MM.1S (cell line): Measurements from ENCODE around the gene NINL.

Experiments used
- EZH2 ChIP-seq: fragments of 300-600 bp; sonication (generic); optimal IDR thresholded peaks from 2 replicates; pipeline ENCODE3; 2017; ENCODE audit warnings: low read depth, mild to moderate bottlenecking, antibody characterized with exemption, low read length, mixed read lengths
- EZH2phosphoT487 ChIP-seq: fragments of 300-600 bp; sonication (generic); IDR thresholded peaks from 2 replicates; pipeline ENCODE4 v1.6.1; 2018; ENCODE audit warnings: antibody characterized with exemption, low read length
- TF ChIP-seq, protein P1 (sequence below): fragments of 300-600 bp; sonication (generic); IDR thresholded peaks from 2 replicates; pipeline ENCODE4 v1.5.1; 2016; ENCODE audit warnings: antibody characterized with exemption, low read length, mixed read lengths

DNA sequence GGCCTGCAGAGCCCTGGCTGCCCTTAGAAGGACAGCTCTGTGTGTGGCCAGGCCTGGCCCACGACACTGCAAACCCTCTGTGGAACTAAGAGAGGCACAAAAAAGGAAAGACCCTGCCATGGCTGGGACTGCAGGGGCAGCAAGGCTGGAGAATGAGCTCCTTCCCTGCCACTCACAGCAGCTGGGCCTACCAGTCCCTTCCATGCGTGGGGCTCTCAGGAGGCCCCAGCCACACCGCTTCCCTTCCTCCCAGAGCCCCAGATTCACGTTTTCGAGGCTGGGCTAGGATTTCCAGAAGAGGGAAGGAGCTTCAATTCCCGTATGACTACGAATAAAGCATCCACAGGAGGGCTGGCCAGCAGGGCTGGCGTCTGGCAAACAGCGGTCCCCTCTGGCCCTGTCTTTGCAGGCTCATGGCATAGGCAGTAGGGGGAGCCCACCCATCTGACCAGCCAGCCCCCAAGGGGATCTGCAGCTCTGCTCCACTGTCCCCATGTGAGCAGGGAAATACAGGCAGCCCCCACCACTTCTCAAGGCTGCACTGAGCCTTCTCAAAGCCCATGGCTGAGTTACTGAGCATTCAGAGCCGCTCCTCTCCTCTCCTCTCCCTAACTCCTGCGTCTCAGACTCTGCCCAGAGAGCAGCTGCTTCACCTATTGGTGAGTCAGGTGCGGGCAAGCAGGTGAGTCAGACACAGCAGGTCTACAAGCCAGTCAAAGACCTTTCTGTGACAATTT is 53.1 kb downstream of the NINL start:
- TF ChIP-seq, protein P1, sequence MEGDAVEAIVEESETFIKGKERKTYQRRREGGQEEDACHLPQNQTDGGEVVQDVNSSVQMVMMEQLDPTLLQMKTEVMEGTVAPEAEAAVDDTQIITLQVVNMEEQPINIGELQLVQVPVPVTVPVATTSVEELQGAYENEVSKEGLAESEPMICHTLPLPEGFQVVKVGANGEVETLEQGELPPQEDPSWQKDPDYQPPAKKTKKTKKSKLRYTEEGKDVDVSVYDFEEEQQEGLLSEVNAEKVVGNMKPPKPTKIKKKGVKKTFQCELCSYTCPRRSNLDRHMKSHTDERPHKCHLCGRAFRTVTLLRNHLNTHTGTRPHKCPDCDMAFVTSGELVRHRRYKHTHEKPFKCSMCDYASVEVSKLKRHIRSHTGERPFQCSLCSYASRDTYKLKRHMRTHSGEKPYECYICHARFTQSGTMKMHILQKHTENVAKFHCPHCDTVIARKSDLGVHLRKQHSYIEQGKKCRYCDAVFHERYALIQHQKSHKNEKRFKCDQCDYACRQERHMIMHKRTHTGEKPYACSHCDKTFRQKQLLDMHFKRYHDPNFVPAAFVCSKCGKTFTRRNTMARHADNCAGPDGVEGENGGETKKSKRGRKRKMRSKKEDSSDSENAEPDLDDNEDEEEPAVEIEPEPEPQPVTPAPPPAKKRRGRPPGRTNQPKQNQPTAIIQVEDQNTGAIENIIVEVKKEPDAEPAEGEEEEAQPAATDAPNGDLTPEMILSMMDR, result no peak
- TF ChIP-seq EZH2phosphoT487, result no peak
- TF ChIP-seq EZH2, result no peak
